T-helper 1 cell treated with Interleukin-12 subunit alpha and Interleukin-12 subunit beta and Interleukin-4 antibody, amounts not matched to agents 30 μg/mL and 1 μg/mL, for 36 hours (primary cell): Measurements from ENCODE around the gene POP4.
A peak's percentile ranks its signal among the peaks of the same experiment; 100 is the strongest.

ENCODE experiments used
- H3K27ac Mint-ChIP-seq: one replicate; pipeline ENCODE4 v1.8.0; 2021; ENCODE audit warnings: mild to moderate bottlenecking, mixed read lengths
- H3K27me3 Mint-ChIP-seq: one replicate; pipeline ENCODE4 v1.8.0; 2021; ENCODE audit warnings: low read depth, mixed read lengths
- H3K36me3 Mint-ChIP-seq: one replicate; pipeline ENCODE4 v1.8.0; 2021; ENCODE audit warnings: low read depth, mixed read lengths
- H3K4me1 Mint-ChIP-seq: one replicate; pipeline ENCODE4 v1.8.0; 2021; ENCODE audit warnings: low read depth, mixed read lengths
- H3K4me3 Mint-ChIP-seq: one replicate; pipeline ENCODE4 v1.8.0; 2021; ENCODE audit warnings: mild to moderate bottlenecking, moderate library complexity, mixed read lengths
- H3K9me3 Mint-ChIP-seq: one replicate; pipeline ENCODE4 v1.8.0; 2021; ENCODE audit warnings: mixed read lengths

Gene POP4

GRCh38 chr19:29612801-29613595, 6.9 kb downstream of the POP4 start:
- H3K36me3 Mint-ChIP-seq = peaks cover 50% of the 10 kb centered on the region

GRCh38 chr19:29614046-29614445, 8.0 kb downstream of the POP4 start:
- Mint-ChIP-seq H3K36me3 (peaks cover 44% of the 10 kb centered on the region), H3K27ac (no peak overlapping the region), H3K4me3 (no peak overlapping the region), H3K27me3 (no peaks in the 10 kb centered on the region), H3K9me3 (no peaks in the 10 kb centered on the region), H3K4me1 (peaks cover 8% of the 10 kb centered on the region)

More at GRCh38 chr19:29612801-29613595, 6.9 kb downstream of the POP4 start:
- H3K9me3 Mint-ChIP-seq = no peaks in the 10 kb centered on the region
- no peaks in the 10 kb centered on the region for H3K27me3 Mint-ChIP-seq
- H3K4me3 Mint-ChIP-seq = no peak overlapping the region
- H3K27ac Mint-ChIP-seq = no peak overlapping the region
- peaks cover 11% of the 10 kb centered on the region for H3K4me1 Mint-ChIP-seq

GRCh38 chr19:29614780-29615179, 8.7 kb downstream of the POP4 start:
- Mint-ChIP-seq H3K4me3 (no peak overlapping the region), H3K36me3 (peaks cover 40% of the 10 kb centered on the region), H3K9me3 (no peaks in the 10 kb centered on the region), H3K27me3 (no peaks in the 10 kb centered on the region), H3K27ac (no peak overlapping the region), H3K4me1 (peaks cover 8% of the 10 kb centered on the region)

- H3K4me3 Mint-ChIP-seq = no peak overlapping the region
- no peaks in the 10 kb centered on the region for H3K27me3 Mint-ChIP-seq
- peaks cover 12% of the 10 kb centered on the region for H3K4me1 Mint-ChIP-seq
- no peak overlapping the region for H3K27ac Mint-ChIP-seq
- peaks cover 36% of the 10 kb centered on the region for H3K36me3 Mint-ChIP-seq
- no peaks in the 10 kb centered on the region for H3K9me3 Mint-ChIP-seq
Observed at GRCh38 chr19:29615891-29616425, 9.9 kb downstream of the POP4 start.

GRCh38 chr19:29616541-29616940, 10.5 kb downstream of the POP4 start:
- no peaks in the 10 kb centered on the region for H3K9me3 Mint-ChIP-seq
- H3K27me3 Mint-ChIP-seq = no peaks in the 10 kb centered on the region
- peaks cover 35% of the 10 kb centered on the region for H3K36me3 Mint-ChIP-seq
- H3K4me3 Mint-ChIP-seq = no peak overlapping the region
- peaks cover 17% of the 10 kb centered on the region for H3K4me1 Mint-ChIP-seq
- H3K27ac Mint-ChIP-seq = no peak overlapping the region

- peaks cover 25% of the 10 kb centered on the region for H3K4me1 Mint-ChIP-seq
- H3K4me3 Mint-ChIP-seq = no peak overlapping the region
- H3K27me3 Mint-ChIP-seq = no peaks in the 10 kb centered on the region
- H3K27ac Mint-ChIP-seq = no peak overlapping the region
- peaks cover 29% of the 10 kb centered on the region for H3K36me3 Mint-ChIP-seq
- no peaks in the 10 kb centered on the region for H3K9me3 Mint-ChIP-seq
Observed at GRCh38 chr19:29617366-29618266, 11.5 kb downstream of the POP4 start.

- no peaks in the 10 kb centered on the region for H3K9me3 Mint-ChIP-seq
- H3K27ac Mint-ChIP-seq = no peak overlapping the region
- H3K27me3 Mint-ChIP-seq = no peaks in the 10 kb centered on the region
- no peak overlapping the region for H3K4me3 Mint-ChIP-seq
- peaks cover 21% of the 10 kb centered on the region for H3K36me3 Mint-ChIP-seq
- peaks cover 29% of the 10 kb centered on the region for H3K4me1 Mint-ChIP-seq
Observed at GRCh38 chr19:29618434-29618833, 12.4 kb downstream of the POP4 start.

- Mint-ChIP-seq H3K9me3 (no peaks in the 10 kb centered on the region), H3K27ac (no peak overlapping the region), H3K4me1 (peaks cover 34% of the 10 kb centered on the region), H3K4me3 (no peak overlapping the region), H3K27me3 (no peaks in the 10 kb centered on the region), H3K36me3 (peaks cover 18% of the 10 kb centered on the region)
Observed at GRCh38 chr19:29618871-29619270, 12.8 kb downstream of the POP4 start.

- Mint-ChIP-seq H3K36me3 (peaks cover 4% of the 10 kb centered on the region), H3K4me1 (peaks cover 39% of the 10 kb centered on the region), H3K9me3 (no peaks in the 10 kb centered on the region), H3K4me3 (peak overlapping the region; percentile 61), H3K27me3 (no peaks in the 10 kb centered on the region), H3K27ac (peak overlapping the region; percentile 43)
Observed at GRCh38 chr19:29620931-29621351, 14.9 kb downstream of the POP4 start.

- peaks cover 39% of the 10 kb centered on the region for H3K4me1 Mint-ChIP-seq
- H3K9me3 Mint-ChIP-seq = no peaks in the 10 kb centered on the region
- peak overlapping the region; percentile 50 for H3K4me3 Mint-ChIP-seq
- H3K27ac Mint-ChIP-seq = peak overlapping the region; percentile 83
- H3K27me3 Mint-ChIP-seq = no peaks in the 10 kb centered on the region
- H3K36me3 Mint-ChIP-seq = no peaks in the 10 kb centered on the region
Observed at GRCh38 chr19:29622166-29623070, 16.3 kb downstream of the POP4 start.

- H3K27ac Mint-ChIP-seq = peak overlapping the region; percentile 73
- H3K36me3 Mint-ChIP-seq = no peaks in the 10 kb centered on the region
Observed at GRCh38 chr19:29623726-29624488, 17.8 kb downstream of the POP4 start.

GRCh38 chr19:29624489-29625185, 18.6 kb downstream of the POP4 start:
- Mint-ChIP-seq H3K27me3 (no peaks in the 10 kb centered on the region), H3K9me3 (no peaks in the 10 kb centered on the region), H3K4me3 (peak overlapping the region; percentile 71), H3K36me3 (no peaks in the 10 kb centered on the region), H3K27ac (peak overlapping the region; percentile 73), H3K4me1 (peaks cover 39% of the 10 kb centered on the region)

More at GRCh38 chr19:29623726-29624488, 17.8 kb downstream of the POP4 start:
- peaks cover 39% of the 10 kb centered on the region for H3K4me1 Mint-ChIP-seq
- H3K4me3 Mint-ChIP-seq = peak overlapping the region; percentile 71
- H3K27me3 Mint-ChIP-seq = no peaks in the 10 kb centered on the region
- no peaks in the 10 kb centered on the region for H3K9me3 Mint-ChIP-seq

- Mint-ChIP-seq H3K4me3 (no peak overlapping the region), H3K9me3 (no peaks in the 10 kb centered on the region), H3K27me3 (no peaks in the 10 kb centered on the region), H3K36me3 (no peaks in the 10 kb centered on the region), H3K4me1 (peaks cover 39% of the 10 kb centered on the region), H3K27ac (no peak overlapping the region)
Observed at GRCh38 chr19:29625186-29625651, 19.1 kb downstream of the POP4 start.
